HCT116 (cell line): ENCODE data around the gene TM7SF2.

Experiments used
- POLR2AphosphoS5 ChIP-seq: IDR thresholded peaks from 2 replicates; pipeline ENCODE4 v1.6.1; 2011; ENCODE audit warnings: mild to moderate bottlenecking, low read depth, low read length, moderate library complexity
- REST ChIP-seq: IDR thresholded peaks from 2 replicates; pipeline ENCODE4 v1.6.1; 2012; ENCODE audit warnings: low read depth
- SP1 ChIP-seq: IDR thresholded peaks from 2 replicates; pipeline ENCODE4 v1.6.1; 2012; ENCODE audit warnings: low read depth
- TF ChIP-seq, protein P1 (sequence below), 3 experiments: fragments of 200-600 bp in 1 of 3; sonication (generic) in 1 of 3; IDR thresholded peaks in 2 of 3; conservative IDR thresholded peaks in 1 of 3; 2 replicates each; pipeline ENCODE4 v1.5.1; 2012 to 2017; ENCODE audit warnings: low read depth in 2 of 3, low read length in 2 of 3, antibody characterized with exemption in 1 of 3, borderline replicate concordance in 1 of 3, control low read depth in 1 of 3, mild to moderate bottlenecking in 1 of 3, mixed read lengths in 1 of 3, mixed run types in 1 of 3, moderate library complexity in 1 of 3; ENCODE audit not compliant: insufficient read depth in 1 of 3

- TF ChIP-seq REST (no peak), SP1 (no peak), POLR2AphosphoS5 (no peak)
- TF ChIP-seq, protein P1, sequence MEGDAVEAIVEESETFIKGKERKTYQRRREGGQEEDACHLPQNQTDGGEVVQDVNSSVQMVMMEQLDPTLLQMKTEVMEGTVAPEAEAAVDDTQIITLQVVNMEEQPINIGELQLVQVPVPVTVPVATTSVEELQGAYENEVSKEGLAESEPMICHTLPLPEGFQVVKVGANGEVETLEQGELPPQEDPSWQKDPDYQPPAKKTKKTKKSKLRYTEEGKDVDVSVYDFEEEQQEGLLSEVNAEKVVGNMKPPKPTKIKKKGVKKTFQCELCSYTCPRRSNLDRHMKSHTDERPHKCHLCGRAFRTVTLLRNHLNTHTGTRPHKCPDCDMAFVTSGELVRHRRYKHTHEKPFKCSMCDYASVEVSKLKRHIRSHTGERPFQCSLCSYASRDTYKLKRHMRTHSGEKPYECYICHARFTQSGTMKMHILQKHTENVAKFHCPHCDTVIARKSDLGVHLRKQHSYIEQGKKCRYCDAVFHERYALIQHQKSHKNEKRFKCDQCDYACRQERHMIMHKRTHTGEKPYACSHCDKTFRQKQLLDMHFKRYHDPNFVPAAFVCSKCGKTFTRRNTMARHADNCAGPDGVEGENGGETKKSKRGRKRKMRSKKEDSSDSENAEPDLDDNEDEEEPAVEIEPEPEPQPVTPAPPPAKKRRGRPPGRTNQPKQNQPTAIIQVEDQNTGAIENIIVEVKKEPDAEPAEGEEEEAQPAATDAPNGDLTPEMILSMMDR (IDR thresholded peaks at IDR 0.05 in 2 of 3, conservative IDR thresholded peaks at IDR 0.05 in 1 of 3; ENCODE audit: borderline replicate concordance in 1 of 3, insufficient read depth in 1 of 3, low read depth in 2 of 3, low read length in 2 of 3): no peak
Measured at GRCh38 chr11:65121447-65121864, 9.8 kb downstream of the TM7SF2 start.
